Measurements from ENCODE around the gene NIT1. TPM values are rescaled to one million over a fixed set of nuclear protein-coding genes. Genes with fewer than 3 reads are reported as not detected.
A peak's percentile ranks its signal among the peaks of the same experiment; 100 is the strongest.

NIT1 gene
- total RNA-seq, 1 experiment from 2014 or later = 47.2 TPM

DNA sequence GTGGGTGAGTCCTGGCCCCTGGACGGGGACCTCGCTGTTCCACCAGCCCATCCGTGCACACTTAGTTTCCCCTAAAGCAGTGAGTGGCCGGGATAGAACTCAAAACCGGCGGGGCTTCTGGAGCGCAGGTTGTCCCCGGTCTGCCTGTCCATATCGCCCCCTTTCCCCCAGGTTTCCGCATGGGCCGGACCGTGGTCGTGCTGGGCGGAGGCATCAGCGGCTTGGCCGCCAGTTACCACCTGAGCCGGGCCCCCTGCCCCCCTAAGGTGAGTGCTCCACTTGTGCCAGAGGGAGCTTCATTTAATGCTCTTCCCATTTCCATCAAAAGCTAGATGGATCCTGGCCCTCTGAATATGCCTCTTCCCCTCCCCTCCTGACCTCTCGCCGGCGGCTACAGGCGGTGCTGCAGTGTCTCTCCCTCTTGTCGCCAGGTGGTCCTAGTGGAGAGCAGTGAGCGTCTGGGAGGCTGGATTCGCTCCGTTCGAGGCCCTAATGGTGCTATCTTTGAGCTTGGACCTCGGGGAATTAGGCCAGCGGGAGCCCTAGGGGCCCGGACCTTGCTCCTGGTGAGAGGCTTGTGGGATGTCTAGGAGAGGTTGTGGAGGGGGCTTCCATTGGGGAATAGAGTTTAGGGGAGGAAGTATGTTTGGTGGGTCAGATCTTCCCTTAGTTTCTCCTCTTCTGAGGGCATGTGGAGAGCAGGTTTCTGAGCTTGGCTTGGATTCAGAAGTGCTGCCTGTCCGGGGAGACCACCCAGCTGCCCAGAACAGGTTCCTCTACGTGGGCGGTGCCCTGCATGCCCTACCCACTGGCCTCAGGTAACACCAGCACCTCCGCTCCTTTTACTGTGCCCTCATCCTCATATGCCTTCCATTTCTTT is 49.0 kb downstream of the NIT1 start:
- peak; percentile 47 for DNase-seq (ENCODE audit: low spot score)
- CTCF ChIA-PET = interaction anchor here (0.6 to 2.8 kb wide), 22 partner anchors 9 to 215 kb away, joined by 3 to 41 read pairs (median 6); partner anchors contain the start of genes ADAMTS4, B4GALT3, DEDD and F11R

More for the DNA sequence above, 49.0 kb downstream of the NIT1 start:
- no peaks in the 10 kb centered on the region for H3K9me3 Mint-ChIP-seq
- TF ChIP-seq ETV6 (CRISPR knock-in tag; IDR thresholded peaks at IDR 0.05) (no peak), ZNF263 (CRISPR knock-in tag; IDR thresholded peaks at IDR 0.05; ENCODE audit: low read depth) (no peak), SOX15 (CRISPR knock-in tag; IDR thresholded peaks at IDR 0.05) (no peak), CREB1 (CRISPR knock-in tag; IDR thresholded peaks at IDR 0.05) (no peak), JUN (CRISPR knock-in tag; IDR thresholded peaks at IDR 0.05) (no peak), ZNF416 (CRISPR knock-in tag; IDR thresholded peaks at IDR 0.05) (no peak), ZNF423 (CRISPR knock-in tag; IDR thresholded peaks at IDR 0.05) (no peak)
- TF ChIP-seq, protein P1, sequence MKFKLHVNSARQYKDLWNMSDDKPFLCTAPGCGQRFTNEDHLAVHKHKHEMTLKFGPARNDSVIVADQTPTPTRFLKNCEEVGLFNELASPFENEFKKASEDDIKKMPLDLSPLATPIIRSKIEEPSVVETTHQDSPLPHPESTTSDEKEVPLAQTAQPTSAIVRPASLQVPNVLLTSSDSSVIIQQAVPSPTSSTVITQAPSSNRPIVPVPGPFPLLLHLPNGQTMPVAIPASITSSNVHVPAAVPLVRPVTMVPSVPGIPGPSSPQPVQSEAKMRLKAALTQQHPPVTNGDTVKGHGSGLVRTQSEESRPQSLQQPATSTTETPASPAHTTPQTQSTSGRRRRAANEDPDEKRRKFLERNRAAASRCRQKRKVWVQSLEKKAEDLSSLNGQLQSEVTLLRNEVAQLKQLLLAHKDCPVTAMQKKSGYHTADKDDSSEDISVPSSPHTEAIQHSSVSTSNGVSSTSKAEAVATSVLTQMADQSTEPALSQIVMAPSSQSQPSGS (CRISPR knock-in tag; IDR thresholded peaks at IDR 0.05; ENCODE audit: borderline replicate concordance, low read depth) = no peak
- TF ChIP-seq, protein P2, sequence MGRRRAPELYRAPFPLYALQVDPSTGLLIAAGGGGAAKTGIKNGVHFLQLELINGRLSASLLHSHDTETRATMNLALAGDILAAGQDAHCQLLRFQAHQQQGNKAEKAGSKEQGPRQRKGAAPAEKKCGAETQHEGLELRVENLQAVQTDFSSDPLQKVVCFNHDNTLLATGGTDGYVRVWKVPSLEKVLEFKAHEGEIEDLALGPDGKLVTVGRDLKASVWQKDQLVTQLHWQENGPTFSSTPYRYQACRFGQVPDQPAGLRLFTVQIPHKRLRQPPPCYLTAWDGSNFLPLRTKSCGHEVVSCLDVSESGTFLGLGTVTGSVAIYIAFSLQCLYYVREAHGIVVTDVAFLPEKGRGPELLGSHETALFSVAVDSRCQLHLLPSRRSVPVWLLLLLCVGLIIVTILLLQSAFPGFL (CRISPR knock-in tag; IDR thresholded peaks at IDR 0.05; ENCODE audit: borderline replicate concordance) = no peak
- TF ChIP-seq, protein P3, sequence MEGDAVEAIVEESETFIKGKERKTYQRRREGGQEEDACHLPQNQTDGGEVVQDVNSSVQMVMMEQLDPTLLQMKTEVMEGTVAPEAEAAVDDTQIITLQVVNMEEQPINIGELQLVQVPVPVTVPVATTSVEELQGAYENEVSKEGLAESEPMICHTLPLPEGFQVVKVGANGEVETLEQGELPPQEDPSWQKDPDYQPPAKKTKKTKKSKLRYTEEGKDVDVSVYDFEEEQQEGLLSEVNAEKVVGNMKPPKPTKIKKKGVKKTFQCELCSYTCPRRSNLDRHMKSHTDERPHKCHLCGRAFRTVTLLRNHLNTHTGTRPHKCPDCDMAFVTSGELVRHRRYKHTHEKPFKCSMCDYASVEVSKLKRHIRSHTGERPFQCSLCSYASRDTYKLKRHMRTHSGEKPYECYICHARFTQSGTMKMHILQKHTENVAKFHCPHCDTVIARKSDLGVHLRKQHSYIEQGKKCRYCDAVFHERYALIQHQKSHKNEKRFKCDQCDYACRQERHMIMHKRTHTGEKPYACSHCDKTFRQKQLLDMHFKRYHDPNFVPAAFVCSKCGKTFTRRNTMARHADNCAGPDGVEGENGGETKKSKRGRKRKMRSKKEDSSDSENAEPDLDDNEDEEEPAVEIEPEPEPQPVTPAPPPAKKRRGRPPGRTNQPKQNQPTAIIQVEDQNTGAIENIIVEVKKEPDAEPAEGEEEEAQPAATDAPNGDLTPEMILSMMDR (IDR thresholded peaks at IDR 0.05) = no peak
- TF ChIP-seq, protein P4, sequence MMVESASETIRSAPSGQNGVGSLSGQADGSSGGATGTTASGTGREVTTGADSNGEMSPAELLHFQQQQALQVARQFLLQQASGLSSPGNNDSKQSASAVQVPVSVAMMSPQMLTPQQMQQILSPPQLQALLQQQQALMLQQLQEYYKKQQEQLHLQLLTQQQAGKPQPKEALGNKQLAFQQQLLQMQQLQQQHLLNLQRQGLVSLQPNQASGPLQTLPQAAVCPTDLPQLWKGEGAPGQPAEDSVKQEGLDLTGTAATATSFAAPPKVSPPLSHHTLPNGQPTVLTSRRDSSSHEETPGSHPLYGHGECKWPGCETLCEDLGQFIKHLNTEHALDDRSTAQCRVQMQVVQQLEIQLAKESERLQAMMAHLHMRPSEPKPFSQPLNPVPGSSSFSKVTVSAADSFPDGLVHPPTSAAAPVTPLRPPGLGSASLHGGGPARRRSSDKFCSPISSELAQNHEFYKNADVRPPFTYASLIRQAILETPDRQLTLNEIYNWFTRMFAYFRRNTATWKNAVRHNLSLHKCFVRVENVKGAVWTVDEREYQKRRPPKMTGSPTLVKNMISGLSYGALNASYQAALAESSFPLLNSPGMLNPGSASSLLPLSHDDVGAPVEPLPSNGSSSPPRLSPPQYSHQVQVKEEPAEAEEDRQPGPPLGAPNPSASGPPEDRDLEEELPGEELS (CRISPR knock-in tag; IDR thresholded peaks at IDR 0.05) = no peak
- TF ChIP-seq, protein P5, sequence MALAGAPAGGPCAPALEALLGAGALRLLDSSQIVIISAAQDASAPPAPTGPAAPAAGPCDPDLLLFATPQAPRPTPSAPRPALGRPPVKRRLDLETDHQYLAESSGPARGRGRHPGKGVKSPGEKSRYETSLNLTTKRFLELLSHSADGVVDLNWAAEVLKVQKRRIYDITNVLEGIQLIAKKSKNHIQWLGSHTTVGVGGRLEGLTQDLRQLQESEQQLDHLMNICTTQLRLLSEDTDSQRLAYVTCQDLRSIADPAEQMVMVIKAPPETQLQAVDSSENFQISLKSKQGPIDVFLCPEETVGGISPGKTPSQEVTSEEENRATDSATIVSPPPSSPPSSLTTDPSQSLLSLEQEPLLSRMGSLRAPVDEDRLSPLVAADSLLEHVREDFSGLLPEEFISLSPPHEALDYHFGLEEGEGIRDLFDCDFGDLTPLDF (CRISPR knock-in tag; IDR thresholded peaks at IDR 0.05) = no peak
- TF ChIP-seq, protein P6, sequence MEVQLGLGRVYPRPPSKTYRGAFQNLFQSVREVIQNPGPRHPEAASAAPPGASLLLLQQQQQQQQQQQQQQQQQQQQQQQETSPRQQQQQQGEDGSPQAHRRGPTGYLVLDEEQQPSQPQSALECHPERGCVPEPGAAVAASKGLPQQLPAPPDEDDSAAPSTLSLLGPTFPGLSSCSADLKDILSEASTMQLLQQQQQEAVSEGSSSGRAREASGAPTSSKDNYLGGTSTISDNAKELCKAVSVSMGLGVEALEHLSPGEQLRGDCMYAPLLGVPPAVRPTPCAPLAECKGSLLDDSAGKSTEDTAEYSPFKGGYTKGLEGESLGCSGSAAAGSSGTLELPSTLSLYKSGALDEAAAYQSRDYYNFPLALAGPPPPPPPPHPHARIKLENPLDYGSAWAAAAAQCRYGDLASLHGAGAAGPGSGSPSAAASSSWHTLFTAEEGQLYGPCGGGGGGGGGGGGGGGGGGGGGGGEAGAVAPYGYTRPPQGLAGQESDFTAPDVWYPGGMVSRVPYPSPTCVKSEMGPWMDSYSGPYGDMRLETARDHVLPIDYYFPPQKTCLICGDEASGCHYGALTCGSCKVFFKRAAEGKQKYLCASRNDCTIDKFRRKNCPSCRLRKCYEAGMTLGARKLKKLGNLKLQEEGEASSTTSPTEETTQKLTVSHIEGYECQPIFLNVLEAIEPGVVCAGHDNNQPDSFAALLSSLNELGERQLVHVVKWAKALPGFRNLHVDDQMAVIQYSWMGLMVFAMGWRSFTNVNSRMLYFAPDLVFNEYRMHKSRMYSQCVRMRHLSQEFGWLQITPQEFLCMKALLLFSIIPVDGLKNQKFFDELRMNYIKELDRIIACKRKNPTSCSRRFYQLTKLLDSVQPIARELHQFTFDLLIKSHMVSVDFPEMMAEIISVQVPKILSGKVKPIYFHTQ (CRISPR knock-in tag; IDR thresholded peaks at IDR 0.05) = no peak
- TF ChIP-seq, protein P7, sequence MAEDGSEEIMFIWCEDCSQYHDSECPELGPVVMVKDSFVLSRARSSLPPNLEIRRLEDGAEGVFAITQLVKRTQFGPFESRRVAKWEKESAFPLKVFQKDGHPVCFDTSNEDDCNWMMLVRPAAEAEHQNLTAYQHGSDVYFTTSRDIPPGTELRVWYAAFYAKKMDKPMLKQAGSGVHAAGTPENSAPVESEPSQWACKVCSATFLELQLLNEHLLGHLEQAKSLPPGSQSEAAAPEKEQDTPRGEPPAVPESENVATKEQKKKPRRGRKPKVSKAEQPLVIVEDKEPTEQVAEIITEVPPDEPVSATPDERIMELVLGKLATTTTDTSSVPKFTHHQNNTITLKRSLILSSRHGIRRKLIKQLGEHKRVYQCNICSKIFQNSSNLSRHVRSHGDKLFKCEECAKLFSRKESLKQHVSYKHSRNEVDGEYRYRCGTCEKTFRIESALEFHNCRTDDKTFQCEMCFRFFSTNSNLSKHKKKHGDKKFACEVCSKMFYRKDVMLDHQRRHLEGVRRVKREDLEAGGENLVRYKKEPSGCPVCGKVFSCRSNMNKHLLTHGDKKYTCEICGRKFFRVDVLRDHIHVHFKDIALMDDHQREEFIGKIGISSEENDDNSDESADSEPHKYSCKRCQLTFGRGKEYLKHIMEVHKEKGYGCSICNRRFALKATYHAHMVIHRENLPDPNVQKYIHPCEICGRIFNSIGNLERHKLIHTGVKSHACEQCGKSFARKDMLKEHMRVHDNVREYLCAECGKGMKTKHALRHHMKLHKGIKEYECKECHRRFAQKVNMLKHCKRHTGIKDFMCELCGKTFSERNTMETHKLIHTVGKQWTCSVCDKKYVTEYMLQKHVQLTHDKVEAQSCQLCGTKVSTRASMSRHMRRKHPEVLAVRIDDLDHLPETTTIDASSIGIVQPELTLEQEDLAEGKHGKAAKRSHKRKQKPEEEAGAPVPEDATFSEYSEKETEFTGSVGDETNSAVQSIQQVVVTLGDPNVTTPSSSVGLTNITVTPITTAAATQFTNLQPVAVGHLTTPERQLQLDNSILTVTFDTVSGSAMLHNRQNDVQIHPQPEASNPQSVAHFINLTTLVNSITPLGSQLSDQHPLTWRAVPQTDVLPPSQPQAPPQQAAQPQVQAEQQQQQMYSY (CRISPR knock-in tag; IDR thresholded peaks at IDR 0.05) = no peak
- TF ChIP-seq, protein P8, sequence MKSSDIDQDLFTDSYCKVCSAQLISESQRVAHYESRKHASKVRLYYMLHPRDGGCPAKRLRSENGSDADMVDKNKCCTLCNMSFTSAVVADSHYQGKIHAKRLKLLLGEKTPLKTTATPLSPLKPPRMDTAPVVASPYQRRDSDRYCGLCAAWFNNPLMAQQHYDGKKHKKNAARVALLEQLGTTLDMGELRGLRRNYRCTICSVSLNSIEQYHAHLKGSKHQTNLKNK (CRISPR knock-in tag; IDR thresholded peaks at IDR 0.05) = no peak
- TF ChIP-seq, protein P9, sequence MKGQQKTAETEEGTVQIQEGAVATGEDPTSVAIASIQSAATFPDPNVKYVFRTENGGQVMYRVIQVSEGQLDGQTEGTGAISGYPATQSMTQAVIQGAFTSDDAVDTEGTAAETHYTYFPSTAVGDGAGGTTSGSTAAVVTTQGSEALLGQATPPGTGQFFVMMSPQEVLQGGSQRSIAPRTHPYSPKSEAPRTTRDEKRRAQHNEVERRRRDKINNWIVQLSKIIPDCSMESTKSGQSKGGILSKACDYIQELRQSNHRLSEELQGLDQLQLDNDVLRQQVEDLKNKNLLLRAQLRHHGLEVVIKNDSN (CRISPR knock-in tag; IDR thresholded peaks at IDR 0.05) = no peak
- TF ChIP-seq, protein P10, sequence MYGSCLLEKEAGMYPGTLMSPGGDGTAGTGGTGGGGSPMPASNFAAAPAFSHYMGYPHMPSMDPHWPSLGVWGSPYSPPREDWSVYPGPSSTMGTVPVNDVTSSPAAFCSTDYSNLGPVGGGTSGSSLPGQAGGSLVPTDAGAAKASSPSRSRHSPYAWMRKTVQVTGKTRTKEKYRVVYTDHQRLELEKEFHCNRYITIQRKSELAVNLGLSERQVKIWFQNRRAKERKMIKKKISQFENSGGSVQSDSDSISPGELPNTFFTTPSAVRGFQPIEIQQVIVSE (CRISPR knock-in tag; IDR thresholded peaks at IDR 0.05; ENCODE audit: borderline replicate concordance) = no peak
- peaks cover 8% of the 10 kb centered on the region for H3K4me1 Mint-ChIP-seq
- peak; percentile 6 for ATAC-seq
- H3K27me3 Mint-ChIP-seq (ENCODE audit: low read depth) = no peaks in the 10 kb centered on the region
- POLR2A ChIA-PET = interaction anchor here (0.6 to 2.5 kb wide), 6 partner anchors 10 to 59 kb away, joined by 3 to 13 read pairs (median 6); partner anchors contain the start of genes ADAMTS4, B4GALT3, DEDD and TOMM40L
- peak overlapping the region; percentile 13 for H3K27ac Mint-ChIP-seq
- H3K4me3 Mint-ChIP-seq = peak overlapping the region; percentile 79
- H3K36me3 Mint-ChIP-seq = peaks cover 27% of the 10 kb centered on the region

Measured in WTC11 (cell line).